Kidney (tissue), 14 donors: ENCODE data around the gene ZC3H13. TPM values are rescaled to one million over a fixed set of nuclear protein-coding genes. Genes with fewer than 3 reads are reported as not detected.
A peak's percentile ranks its signal among the peaks of the same experiment; 100 is the strongest.

Experiments
- DNase-seq, 5 donors: peaks; one replicate each; pipeline ENCODE4 v3.0.0-alpha.2; 2013 to 2020
- FAIRE-seq: peaks from 2 replicates; lab custom pipeline; 2012; peaks lifted over from hg19 to GRCh38; lab: Jason Lieb, UNC
- H3K27ac ChIP-seq, 2 donors: one replicate each; pipeline ENCODE4 v1.7.0; 2013; ENCODE audit warnings: low read depth in 2 of 2, low read length in 2 of 2, inconsistent platforms in 1 of 2
- H3K27me3 ChIP-seq: one replicate; pipeline ENCODE4 v1.7.1; 2013; ENCODE audit warnings: low read length, inconsistent platforms; ENCODE audit not compliant: control insufficient read depth, insufficient read depth
- H3K36me3 ChIP-seq, 3 donors: one replicate each; pipeline versions ENCODE4 v1.7.0 to v1.7.1; 2013; ENCODE audit warnings: low read length in 3 of 3, control low read depth in 1 of 3, inconsistent platforms in 1 of 3; ENCODE audit not compliant: insufficient read depth in 3 of 3, control insufficient read depth in 2 of 3
- H3K4me1 ChIP-seq, 3 donors: one replicate each; pipeline versions ENCODE4 v1.7.0 to v1.7.1; 2013; ENCODE audit warnings: low read length in 3 of 3, inconsistent platforms in 1 of 3, low read depth in 1 of 3; ENCODE audit not compliant: control insufficient read depth in 2 of 3, insufficient read depth in 2 of 3
- H3K4me3 ChIP-seq, 3 donors: one replicate each; pipeline versions ENCODE4 v1.7.0 to v1.8.1; 2013; ENCODE audit warnings: low read length in 3 of 3, control low read depth in 1 of 3, inconsistent platforms in 1 of 3
- H3K9ac ChIP-seq, 3 donors: one replicate each; pipeline versions ENCODE4 v1.7.0 to v1.7.1; 2013; ENCODE audit warnings: low read length in 3 of 3, control low read depth in 1 of 3, inconsistent platforms in 1 of 3
- H3K9me3 ChIP-seq, 3 donors: one replicate each; pipeline versions ENCODE4 v1.7.0 to v1.7.1; 2013; ENCODE audit warnings: low read length in 3 of 3, control low read depth in 1 of 3, inconsistent platforms in 1 of 3; ENCODE audit not compliant: control insufficient read depth in 2 of 3, insufficient read depth in 1 of 3
- intact Hi-C: fragments of 100-400 bp; cut with DNase I; formaldehyde crosslinking; loops from one replicate; pipeline ENCODE4 v1.11.1; 2022
- polyA plus RNA-seq: library from polyadenylated mRNA; stranded (reverse); fragments of 350-450 nt; fragmentation: Illumina TruSeq; extraction: RNeasy Lipid Tissue Mini Kit (QIAGEN cat#74804); gene quantifications from one replicate; pipeline ENCODE4 v1.2.3, GENCODE V29; 2014; ENCODE audit warnings: low read depth, low replicate concordance; ENCODE audit not compliant: insufficient read depth
- total RNA-seq: library from RNA; stranded (reverse); fragmentation: NEBNext Ultra II Directional; extraction: Animal tissue kit (Norgen Biotek cat#: 25700); gene quantifications from one replicate; pipeline ENCODE4 v1.2.1, GENCODE V29; 2021
- TF ChIP-seq, protein P1 (sequence below): IDR thresholded peaks from 3 replicates; pipeline ENCODE4 v1.5.1; 2012; ENCODE audit warnings: mild to moderate bottlenecking, moderate library complexity, borderline replicate concordance; ENCODE audit not compliant: insufficient read depth; ENCODE audit errors: extremely low read depth
- donor health status: control.
- donor health status: control.
- donor health status: control.
- donor health status: control.
- donor health status: control.
- donor health status: DM: yes; HTN: yes; CAD: no.
- donor health status: Normal renal cell carcinoma (clear cell type).

The ZC3H13 gene
- total and polyA plus RNA-seq, 2 donors from 2014 or later, result 6.4 to 53.1 TPM

DNA sequence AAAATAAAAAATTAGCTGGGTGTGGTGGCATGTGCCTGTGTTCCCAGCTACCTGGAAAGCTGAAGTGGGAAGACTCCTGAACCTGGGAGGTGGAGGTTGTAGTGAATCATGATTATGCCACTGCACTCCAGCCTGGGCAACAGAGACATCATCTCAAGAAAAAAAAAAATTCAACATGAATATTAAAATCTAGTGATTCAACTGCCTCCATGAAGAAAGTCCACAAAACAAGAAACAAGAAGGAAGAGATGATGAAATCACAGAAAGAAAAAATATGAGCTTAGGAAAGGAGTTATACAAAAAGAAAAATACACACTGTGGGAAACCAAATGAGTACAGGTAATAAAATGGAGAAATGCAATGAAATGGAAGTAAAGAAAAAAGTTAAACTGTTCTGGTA, 101.4 kb downstream of the ZC3H13 start:
- intact Hi-C loops, result no loop called here
- H3K36me3 ChIP-seq, result peaks cover 0 to 3% (median 2%) of the 10 kb centered on the region in 3 donors

DNA sequence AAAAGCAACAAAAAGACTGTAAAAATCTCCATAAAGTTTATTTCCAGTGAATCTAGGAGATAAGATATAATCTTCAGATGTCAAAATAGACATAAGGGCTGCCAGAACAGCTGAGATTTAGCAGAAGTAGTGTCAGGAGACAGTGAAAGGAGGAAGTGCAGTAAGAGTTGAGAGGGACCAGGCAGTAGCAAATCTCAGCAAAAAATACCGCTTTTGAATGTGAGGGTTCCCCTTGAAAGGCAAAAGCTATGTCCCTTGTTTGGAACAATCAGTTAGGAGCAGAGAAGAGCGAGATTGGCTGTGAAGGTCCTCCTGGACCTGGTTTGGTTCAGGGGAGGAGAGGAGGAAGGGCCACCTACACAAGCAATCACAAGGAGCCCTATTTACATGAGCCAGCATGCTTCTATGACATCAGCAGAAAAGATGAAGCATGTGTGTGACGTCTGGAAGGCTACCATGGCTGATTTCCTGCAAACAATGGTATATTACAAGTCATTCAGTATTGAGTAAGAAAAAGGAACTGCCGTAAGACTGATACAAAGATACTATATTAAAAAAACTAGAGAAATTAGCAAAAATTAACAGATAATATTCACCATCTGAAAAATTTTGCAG, 102.1 kb downstream of the ZC3H13 start:
- H3K9ac ChIP-seq, result no peak overlapping the region
- no peak for FAIRE-seq
- H3K27ac ChIP-seq, result peak overlapping the region in 1 of 2 donors; percentile 24
- intact Hi-C loops, result no loop called here
- no peak overlapping the region for H3K4me3 ChIP-seq
- TF ChIP-seq, protein P1, sequence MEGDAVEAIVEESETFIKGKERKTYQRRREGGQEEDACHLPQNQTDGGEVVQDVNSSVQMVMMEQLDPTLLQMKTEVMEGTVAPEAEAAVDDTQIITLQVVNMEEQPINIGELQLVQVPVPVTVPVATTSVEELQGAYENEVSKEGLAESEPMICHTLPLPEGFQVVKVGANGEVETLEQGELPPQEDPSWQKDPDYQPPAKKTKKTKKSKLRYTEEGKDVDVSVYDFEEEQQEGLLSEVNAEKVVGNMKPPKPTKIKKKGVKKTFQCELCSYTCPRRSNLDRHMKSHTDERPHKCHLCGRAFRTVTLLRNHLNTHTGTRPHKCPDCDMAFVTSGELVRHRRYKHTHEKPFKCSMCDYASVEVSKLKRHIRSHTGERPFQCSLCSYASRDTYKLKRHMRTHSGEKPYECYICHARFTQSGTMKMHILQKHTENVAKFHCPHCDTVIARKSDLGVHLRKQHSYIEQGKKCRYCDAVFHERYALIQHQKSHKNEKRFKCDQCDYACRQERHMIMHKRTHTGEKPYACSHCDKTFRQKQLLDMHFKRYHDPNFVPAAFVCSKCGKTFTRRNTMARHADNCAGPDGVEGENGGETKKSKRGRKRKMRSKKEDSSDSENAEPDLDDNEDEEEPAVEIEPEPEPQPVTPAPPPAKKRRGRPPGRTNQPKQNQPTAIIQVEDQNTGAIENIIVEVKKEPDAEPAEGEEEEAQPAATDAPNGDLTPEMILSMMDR, result no peak
- H3K9me3 ChIP-seq, result no peaks in the 10 kb centered on the region
- DNase-seq, result peak in 1 of 5 donors; percentile 35
- H3K27me3 ChIP-seq, result no peaks in the 10 kb centered on the region
- no peaks in the 10 kb centered on the region for H3K4me1 ChIP-seq
- peaks cover 0 to 2% (median 0%) of the 10 kb centered on the region in 3 donors for H3K36me3 ChIP-seq

More for the DNA sequence above, 101.4 kb downstream of the ZC3H13 start:
- Histone ChIP-seq H3K9me3 (no peaks in the 10 kb centered on the region), H3K27ac (no peak overlapping the region), H3K27me3 (no peaks in the 10 kb centered on the region), H3K4me1 (no peaks in the 10 kb centered on the region), H3K9ac (no peak overlapping the region), H3K4me3 (no peak overlapping the region)
- DNase-seq, result no peak
- FAIRE-seq, result no peak
- TF ChIP-seq, protein P1, result no peak

DNA sequence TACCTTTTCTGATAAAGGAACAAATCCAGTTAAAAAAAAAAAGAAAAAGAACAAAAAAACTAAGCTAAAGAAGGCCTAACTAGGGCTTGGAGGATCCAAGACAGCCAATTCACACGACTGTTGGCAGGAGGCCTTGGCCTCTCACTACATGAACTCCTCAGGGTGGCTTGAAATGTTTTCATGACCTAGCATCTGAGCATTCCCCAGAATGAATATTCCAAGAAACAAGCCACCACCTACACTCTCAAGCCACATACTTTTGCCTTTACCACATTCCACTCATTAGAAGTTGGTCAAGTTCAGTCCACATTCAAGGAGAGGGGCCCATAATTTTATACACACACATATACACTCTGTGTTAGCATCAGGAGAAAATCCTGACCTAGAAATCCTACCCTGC, 103.4 kb downstream of the ZC3H13 start:
- TF ChIP-seq, protein P1, result no peak
- no peaks in the 10 kb centered on the region for H3K36me3 ChIP-seq
- H3K27me3 ChIP-seq, result no peaks in the 10 kb centered on the region
- intact Hi-C loops, result no loop called here
- DNase-seq (no peak), FAIRE-seq (no peak)
- no peaks in the 10 kb centered on the region for H3K9me3 ChIP-seq
- H3K9ac ChIP-seq, result no peak overlapping the region
- H3K4me1 ChIP-seq, result no peaks in the 10 kb centered on the region
- no peak overlapping the region for H3K27ac ChIP-seq
- no peak overlapping the region for H3K4me3 ChIP-seq
